Measurements from ENCODE around the gene RXRA.

Gene RXRA

DNA sequence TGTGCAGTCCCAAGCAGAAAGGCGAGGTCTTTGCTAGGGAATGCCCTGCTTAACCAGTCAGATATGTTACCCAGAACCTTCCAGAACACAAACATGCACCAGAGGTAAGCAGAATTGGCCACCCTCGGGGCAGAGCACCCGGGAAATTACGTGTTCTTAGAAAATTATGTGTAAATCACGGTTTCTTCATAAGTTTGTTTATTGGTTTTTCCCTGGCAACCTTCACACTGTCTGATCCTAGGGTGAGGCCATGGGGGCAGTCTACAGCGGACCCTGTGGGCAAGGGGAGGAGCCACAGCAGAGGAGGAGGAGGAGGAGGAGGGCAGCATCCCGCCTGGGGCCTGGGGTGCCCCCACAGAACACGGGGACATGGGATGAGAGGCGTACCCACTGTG, 31.4 kb downstream of the RXRA start:
- H2AFZ ChIP-seq (ENCODE audit: low read length): no peak overlapping the region

GRCh38 chr9:134358026-134358661, 31.9 kb downstream of the RXRA start:
- Histone ChIP-seq H2BK12ac (ENCODE audit: low read length) (no peak overlapping the region), H3K4ac (ENCODE audit: low read length) (peak overlapping the region; percentile 89), H3K14ac (ENCODE audit: low read length) (peak overlapping the region; percentile 71), H2BK120ac (ENCODE audit: low read depth, low read length) (no peak overlapping the region), H2BK5ac (ENCODE audit: low read length) (peak overlapping the region; percentile 75), H3K27ac (replicated peaks; ENCODE audit: low read length) (no peak overlapping the region), H4K8ac (ENCODE audit: low read depth, low read length) (no peak overlapping the region), H3K18ac (ENCODE audit: low read length) (peak overlapping the region; percentile 80), H3K36me3 (replicated peaks in 1 of 2; ENCODE audit: control insufficient read depth in 2 of 2, insufficient read depth in 2 of 2, low read length in 2 of 2) (no peaks in the 10 kb centered on the region), H4K91ac (ENCODE audit: low read depth, low read length, poor library complexity) (peak overlapping the region; percentile 85), H2AK5ac (ENCODE audit: low read depth, low read length) (peak overlapping the region; percentile 81), H3K4me1 (ENCODE audit: control insufficient read depth in 2 of 2, insufficient read depth in 1 of 2, low read depth in 1 of 2, low read length in 2 of 2) (peaks cover 0 to 16% of the 10 kb centered on the region in 2 donors), H3K79me1 (ENCODE audit: low read depth, low read length) (peaks cover 45% of the 10 kb centered on the region), H2BK15ac (ENCODE audit: low read length) (peak overlapping the region; percentile 37), H2AFZ (ENCODE audit: low read length) (no peak overlapping the region), H3K9ac (ENCODE audit: low read depth, low read length, poor library complexity) (no peak overlapping the region), H3K4me3 (ENCODE audit: low read length in 2 of 2) (no peak overlapping the region), H3K23ac (ENCODE audit: low read depth, low read length, poor library complexity) (peak overlapping the region; percentile 55), H3K4me2 (ENCODE audit: insufficient read depth, low read length, poor library complexity, severe bottlenecking) (no peak overlapping the region), H3K9me3 (replicated peaks in 1 of 2; ENCODE audit: control insufficient read depth in 2 of 2, insufficient read depth in 1 of 2, low read depth in 1 of 2, low read length in 2 of 2) (no peaks in the 10 kb centered on the region), H3K27me3 (ENCODE audit: control insufficient read depth in 3 of 3, insufficient read depth in 3 of 3, low read depth in 1 of 3, low read length in 3 of 3) (no peaks in the 10 kb centered on the region)
- no CpG with 5 or more reads among the region's 16 CpGs for WGBS, 2 donors (ENCODE audit: extremely low coverage in 2 of 2, insufficient read length in 2 of 2, insufficient replicate concordance in 1 of 2)
- no peak for DNase-seq (ENCODE audit: low spot score)

More for the DNA sequence above, 31.4 kb downstream of the RXRA start:
- Histone ChIP-seq H3K4me3 (ENCODE audit: low read length in 2 of 2) (no peak overlapping the region), H4K91ac (ENCODE audit: low read depth, low read length, poor library complexity) (peak overlapping the region; percentile 85), H3K9me3 (replicated peaks in 1 of 2; ENCODE audit: control insufficient read depth in 2 of 2, insufficient read depth in 1 of 2, low read depth in 1 of 2, low read length in 2 of 2) (no peaks in the 10 kb centered on the region), H3K9ac (ENCODE audit: low read depth, low read length, poor library complexity) (no peak overlapping the region), H3K36me3 (replicated peaks in 1 of 2; ENCODE audit: control insufficient read depth in 2 of 2, insufficient read depth in 2 of 2, low read length in 2 of 2) (no peaks in the 10 kb centered on the region), H3K27ac (replicated peaks; ENCODE audit: low read length) (no peak overlapping the region), H2BK15ac (ENCODE audit: low read length) (peak overlapping the region; percentile 37), H3K14ac (ENCODE audit: low read length) (peak overlapping the region; percentile 71), H2AK5ac (ENCODE audit: low read depth, low read length) (peak overlapping the region; percentile 81), H3K4me2 (ENCODE audit: insufficient read depth, low read length, poor library complexity, severe bottlenecking) (no peak overlapping the region), H3K4me1 (ENCODE audit: control insufficient read depth in 2 of 2, insufficient read depth in 1 of 2, low read depth in 1 of 2, low read length in 2 of 2) (peaks cover 0 to 16% of the 10 kb centered on the region in 2 donors), H3K79me1 (ENCODE audit: low read depth, low read length) (peaks cover 43% of the 10 kb centered on the region), H3K23ac (ENCODE audit: low read depth, low read length, poor library complexity) (peak overlapping the region; percentile 55), H2BK5ac (ENCODE audit: low read length) (peak overlapping the region; percentile 75), H2BK12ac (ENCODE audit: low read length) (no peak overlapping the region), H3K4ac (ENCODE audit: low read length) (no peak overlapping the region), H2BK120ac (ENCODE audit: low read depth, low read length) (no peak overlapping the region), H3K27me3 (ENCODE audit: control insufficient read depth in 3 of 3, insufficient read depth in 3 of 3, low read depth in 1 of 3, low read length in 3 of 3) (no peaks in the 10 kb centered on the region), H3K18ac (ENCODE audit: low read length) (peak overlapping the region; percentile 80), H4K8ac (ENCODE audit: low read depth, low read length) (no peak overlapping the region)
- no peak for DNase-seq (ENCODE audit: low spot score)
- no CpG with 5 or more reads among the region's 9 CpGs for WGBS, 2 donors (ENCODE audit: extremely low coverage in 2 of 2, insufficient read length in 2 of 2, insufficient replicate concordance in 1 of 2)

- H4K8ac ChIP-seq (ENCODE audit: low read depth, low read length): no peak overlapping the region
- H4K91ac ChIP-seq (ENCODE audit: low read depth, low read length, poor library complexity): no peak overlapping the region
- WGBS, 2 donors (ENCODE audit: extremely low coverage in 2 of 2, insufficient read length in 2 of 2, insufficient replicate concordance in 1 of 2): no CpG with 5 or more reads among the region's 17 CpGs
- H3K18ac ChIP-seq (ENCODE audit: low read length): peak overlapping the region; percentile 35
- H2AFZ ChIP-seq (ENCODE audit: low read length): no peak overlapping the region
- H3K23ac ChIP-seq (ENCODE audit: low read depth, low read length, poor library complexity): no peak overlapping the region
- peaks cover 0 to 16% of the 10 kb centered on the region in 2 donors for H3K4me1 ChIP-seq (ENCODE audit: control insufficient read depth in 2 of 2, insufficient read depth in 1 of 2, low read depth in 1 of 2, low read length in 2 of 2)
- H2AK5ac ChIP-seq (ENCODE audit: low read depth, low read length): peak overlapping the region; percentile 81
- H3K79me1 ChIP-seq (ENCODE audit: low read depth, low read length): peaks cover 43% of the 10 kb centered on the region
- H3K27me3 ChIP-seq (ENCODE audit: control insufficient read depth in 3 of 3, insufficient read depth in 3 of 3, low read depth in 1 of 3, low read length in 3 of 3): no peaks in the 10 kb centered on the region
- H3K4me3 ChIP-seq (ENCODE audit: low read length in 2 of 2): no peak overlapping the region
- H3K27ac ChIP-seq (replicated peaks; ENCODE audit: low read length): no peak overlapping the region
- no peaks in the 10 kb centered on the region for H3K9me3 ChIP-seq (replicated peaks in 1 of 2; ENCODE audit: control insufficient read depth in 2 of 2, insufficient read depth in 1 of 2, low read depth in 1 of 2, low read length in 2 of 2)
- H2BK15ac ChIP-seq (ENCODE audit: low read length): peak overlapping the region; percentile 15
- DNase-seq (ENCODE audit: low spot score): no peak
- H2BK120ac ChIP-seq (ENCODE audit: low read depth, low read length): no peak overlapping the region
- no peak overlapping the region for H3K4me2 ChIP-seq (ENCODE audit: insufficient read depth, low read length, poor library complexity, severe bottlenecking)
- no peak overlapping the region for H2BK12ac ChIP-seq (ENCODE audit: low read length)
- H2BK5ac ChIP-seq (ENCODE audit: low read length): peak overlapping the region; percentile 75
- H3K14ac ChIP-seq (ENCODE audit: low read length): peak overlapping the region; percentile 57
- no peak overlapping the region for H3K9ac ChIP-seq (ENCODE audit: low read depth, low read length, poor library complexity)
- H3K36me3 ChIP-seq (replicated peaks in 1 of 2; ENCODE audit: control insufficient read depth in 2 of 2, insufficient read depth in 2 of 2, low read length in 2 of 2): no peaks in the 10 kb centered on the region
- no peak overlapping the region for H3K4ac ChIP-seq (ENCODE audit: low read length)
Observed at GRCh38 chr9:134358662-134359319, 32.5 kb downstream of the RXRA start.

DNA sequence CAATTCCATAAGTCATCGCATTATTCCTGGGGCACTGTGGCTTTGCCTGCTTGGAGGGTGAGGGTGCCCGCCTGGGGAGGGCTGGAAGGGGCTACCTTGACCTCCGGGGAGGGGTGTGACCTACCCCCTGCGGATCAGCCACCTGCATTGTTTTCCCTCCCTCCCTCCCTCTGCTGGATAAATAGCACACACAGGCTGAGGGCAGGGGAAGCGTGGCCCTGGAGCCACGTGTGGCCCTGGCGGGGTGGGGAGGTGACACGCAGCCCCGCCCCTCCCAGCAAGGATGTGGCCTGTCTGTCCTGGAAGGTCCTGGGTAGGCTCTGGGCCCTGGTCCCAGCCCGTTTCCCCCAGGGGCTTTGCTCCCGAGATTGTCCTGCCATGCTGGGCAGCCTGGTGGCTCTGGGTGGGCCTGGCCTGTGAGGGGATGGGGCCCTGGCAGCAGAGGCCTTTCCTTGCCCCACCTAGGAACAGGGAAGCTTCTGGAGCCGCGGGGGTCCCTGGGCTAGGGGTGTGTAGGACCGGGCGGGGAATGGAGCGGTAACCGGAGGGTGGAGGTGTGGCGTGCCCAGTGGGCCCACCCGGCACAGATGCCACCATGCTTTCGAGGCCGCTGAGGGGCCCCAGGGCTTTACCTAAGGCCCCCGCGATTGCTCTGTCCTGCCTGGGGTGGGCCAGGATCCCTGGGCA, 33.4 kb downstream of the RXRA start:
- Histone ChIP-seq H2BK5ac (ENCODE audit: low read length) (no peak overlapping the region), H3K27ac (replicated peaks; ENCODE audit: low read length) (no peak overlapping the region), H3K79me1 (ENCODE audit: low read depth, low read length) (peaks cover 45% of the 10 kb centered on the region), H3K4me2 (ENCODE audit: insufficient read depth, low read length, poor library complexity, severe bottlenecking) (no peak overlapping the region), H2AK5ac (ENCODE audit: low read depth, low read length) (peak overlapping the region; percentile 90), H4K8ac (ENCODE audit: low read depth, low read length) (no peak overlapping the region), H2AFZ (ENCODE audit: low read length) (no peak overlapping the region), H2BK12ac (ENCODE audit: low read length) (peak overlapping the region; percentile 84), H3K14ac (ENCODE audit: low read length) (peak overlapping the region; percentile 38), H3K9me3 (replicated peaks in 1 of 2; ENCODE audit: control insufficient read depth in 2 of 2, insufficient read depth in 1 of 2, low read depth in 1 of 2, low read length in 2 of 2) (no peaks in the 10 kb centered on the region), H2BK120ac (ENCODE audit: low read depth, low read length) (no peak overlapping the region), H4K91ac (ENCODE audit: low read depth, low read length, poor library complexity) (peak overlapping the region; percentile 43), H3K36me3 (replicated peaks in 1 of 2; ENCODE audit: control insufficient read depth in 2 of 2, insufficient read depth in 2 of 2, low read length in 2 of 2) (no peaks in the 10 kb centered on the region), H3K4ac (ENCODE audit: low read length) (no peak overlapping the region), H3K4me3 (ENCODE audit: low read length in 2 of 2) (no peak overlapping the region), H3K4me1 (ENCODE audit: control insufficient read depth in 2 of 2, insufficient read depth in 1 of 2, low read depth in 1 of 2, low read length in 2 of 2) (peaks cover 0 to 12% of the 10 kb centered on the region in 2 donors), H3K18ac (ENCODE audit: low read length) (peak overlapping the region; percentile 74), H3K9ac (ENCODE audit: low read depth, low read length, poor library complexity) (no peak overlapping the region), H2BK15ac (ENCODE audit: low read length) (peak overlapping the region; percentile 33), H3K23ac (ENCODE audit: low read depth, low read length, poor library complexity) (peak overlapping the region; percentile 10), H3K27me3 (ENCODE audit: control insufficient read depth in 3 of 3, insufficient read depth in 3 of 3, low read depth in 1 of 3, low read length in 3 of 3) (no peaks in the 10 kb centered on the region)
- no peak for DNase-seq (ENCODE audit: low spot score)
- no CpG with 5 or more reads among the region's 23 CpGs for WGBS, 2 donors (ENCODE audit: extremely low coverage in 2 of 2, insufficient read length in 2 of 2, insufficient replicate concordance in 1 of 2)

All from neuronal stem cell (in vitro differentiated cells).